Mesothelial cell of epicardium (in vitro differentiated cells): ENCODE results near the gene HSH2D. TPM values are rescaled to one million over a fixed set of nuclear protein-coding genes. Genes with fewer than 3 reads are reported as not detected.
"Not testable (repeated sequence)": the region's sequence is repeated elsewhere in the genome, so short reads cannot be mapped to it uniquely, and the experiment has no call there.

ENCODE experiments used
- DNase-seq, 2 experiments: peaks; one replicate each; pipeline ENCODE4 v3.0.0; 2021; ENCODE audit warnings: low spot score in 2 of 2; ENCODE audit not compliant: unreplicated experiment in 2 of 2
- H3K27ac Mint-ChIP-seq: 2 replicates; pipeline ENCODE4 v1.8.0; 2021; ENCODE audit warnings: mixed read lengths
- H3K27me3 Mint-ChIP-seq: 2 replicates; pipeline ENCODE4 v1.8.0; 2021; ENCODE audit warnings: low read depth, mixed read lengths
- H3K36me3 Mint-ChIP-seq: 2 replicates; pipeline ENCODE4 v1.8.0; 2021; ENCODE audit warnings: mixed read lengths
- H3K4me1 Mint-ChIP-seq: 2 replicates; pipeline ENCODE4 v1.8.0; 2021; ENCODE audit warnings: mixed read lengths
- H3K4me3 Mint-ChIP-seq: 2 replicates; pipeline ENCODE4 v1.8.0; 2021; ENCODE audit warnings: mild to moderate bottlenecking, moderate library complexity, mixed read lengths
- H3K9me3 Mint-ChIP-seq: 2 replicates; pipeline ENCODE4 v1.8.0; 2021; ENCODE audit warnings: mixed read lengths
- total RNA-seq: library from RNA; stranded (reverse); gene quantifications from 3 replicates; pipeline ENCODE4 v1.2.1, GENCODE V29; 2021
- TF ChIP-seq, protein P1 (sequence below): fragments of 200-600 bp; sonication (generic); IDR thresholded peaks from one replicate; pipeline ENCODE4 v1.5.0; 2021; ENCODE audit warnings: antibody characterized with exemption; ENCODE audit not compliant: unreplicated experiment

The HSH2D gene
- total RNA-seq, 1 donor from 2014 or later = 0.38 TPM

DNA sequence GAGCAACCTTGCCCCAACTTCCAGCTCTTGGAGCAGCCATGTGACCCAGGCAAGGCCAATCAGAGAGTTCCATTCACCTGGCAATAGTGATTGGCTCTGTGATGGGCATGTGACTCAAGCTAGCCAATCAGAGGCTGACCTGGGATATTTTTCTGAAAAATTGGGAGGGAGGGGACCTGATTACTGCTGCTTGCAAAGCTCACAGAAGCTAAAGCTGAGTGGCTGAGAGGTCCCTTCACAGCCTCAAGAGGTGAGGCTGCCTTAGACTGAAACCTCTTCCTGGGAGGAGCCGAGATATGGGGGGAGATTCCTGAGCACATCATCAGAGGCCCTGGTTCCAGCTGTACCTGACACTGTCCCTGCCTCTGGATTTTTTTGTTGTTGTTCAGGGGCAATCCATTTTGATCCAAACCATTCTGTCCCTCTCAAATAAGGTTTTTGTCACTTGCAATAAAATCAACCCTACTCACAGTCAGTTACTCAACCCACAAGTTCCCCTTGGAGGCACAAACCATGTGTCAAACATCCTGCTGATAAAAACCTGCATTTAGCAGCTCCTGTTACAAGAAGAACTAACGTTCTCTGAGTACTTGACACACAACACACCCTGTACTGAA lies 25.1 kb downstream of the HSH2D start:
- no peak for DNase-seq
- no peaks in the 10 kb centered on the region for H3K27me3 Mint-ChIP-seq
- TF ChIP-seq, protein P1, sequence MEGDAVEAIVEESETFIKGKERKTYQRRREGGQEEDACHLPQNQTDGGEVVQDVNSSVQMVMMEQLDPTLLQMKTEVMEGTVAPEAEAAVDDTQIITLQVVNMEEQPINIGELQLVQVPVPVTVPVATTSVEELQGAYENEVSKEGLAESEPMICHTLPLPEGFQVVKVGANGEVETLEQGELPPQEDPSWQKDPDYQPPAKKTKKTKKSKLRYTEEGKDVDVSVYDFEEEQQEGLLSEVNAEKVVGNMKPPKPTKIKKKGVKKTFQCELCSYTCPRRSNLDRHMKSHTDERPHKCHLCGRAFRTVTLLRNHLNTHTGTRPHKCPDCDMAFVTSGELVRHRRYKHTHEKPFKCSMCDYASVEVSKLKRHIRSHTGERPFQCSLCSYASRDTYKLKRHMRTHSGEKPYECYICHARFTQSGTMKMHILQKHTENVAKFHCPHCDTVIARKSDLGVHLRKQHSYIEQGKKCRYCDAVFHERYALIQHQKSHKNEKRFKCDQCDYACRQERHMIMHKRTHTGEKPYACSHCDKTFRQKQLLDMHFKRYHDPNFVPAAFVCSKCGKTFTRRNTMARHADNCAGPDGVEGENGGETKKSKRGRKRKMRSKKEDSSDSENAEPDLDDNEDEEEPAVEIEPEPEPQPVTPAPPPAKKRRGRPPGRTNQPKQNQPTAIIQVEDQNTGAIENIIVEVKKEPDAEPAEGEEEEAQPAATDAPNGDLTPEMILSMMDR = no peak
- H3K36me3 Mint-ChIP-seq = no peaks in the 10 kb centered on the region
- H3K4me3 Mint-ChIP-seq = no peak overlapping the region
- peaks cover 5% of the 10 kb centered on the region for H3K4me1 Mint-ChIP-seq
- no peak overlapping the region for H3K27ac Mint-ChIP-seq
- H3K9me3 Mint-ChIP-seq = no peaks in the 10 kb centered on the region

DNA sequence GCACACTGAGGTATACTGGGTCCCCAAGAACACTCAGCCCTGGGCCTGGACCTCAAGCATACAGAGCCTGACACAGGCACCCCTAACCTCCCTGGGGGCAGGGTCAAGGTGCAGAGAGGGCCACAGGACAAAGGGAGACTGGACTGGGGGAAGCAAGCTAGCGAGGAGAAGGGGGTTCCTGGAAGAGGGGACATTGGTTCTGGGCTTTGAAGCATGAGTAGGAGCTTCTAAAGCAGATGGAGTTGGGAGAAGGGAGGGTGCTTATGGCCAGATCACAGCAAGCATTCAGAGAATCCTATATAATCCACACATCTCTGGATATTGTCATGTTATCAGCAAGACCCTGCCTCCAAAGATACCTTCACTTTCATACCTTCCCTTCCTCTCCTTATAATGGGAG lies 26.6 kb downstream of the HSH2D start:
- H3K27me3 Mint-ChIP-seq = no peaks in the 10 kb centered on the region
- H3K9me3 Mint-ChIP-seq = no peaks in the 10 kb centered on the region
- no peak overlapping the region for H3K4me3 Mint-ChIP-seq
- TF ChIP-seq, protein P1 = no peak
- peaks cover 5% of the 10 kb centered on the region for H3K4me1 Mint-ChIP-seq
- no peak overlapping the region for H3K27ac Mint-ChIP-seq
- no peak for DNase-seq
- no peaks in the 10 kb centered on the region for H3K36me3 Mint-ChIP-seq

DNA sequence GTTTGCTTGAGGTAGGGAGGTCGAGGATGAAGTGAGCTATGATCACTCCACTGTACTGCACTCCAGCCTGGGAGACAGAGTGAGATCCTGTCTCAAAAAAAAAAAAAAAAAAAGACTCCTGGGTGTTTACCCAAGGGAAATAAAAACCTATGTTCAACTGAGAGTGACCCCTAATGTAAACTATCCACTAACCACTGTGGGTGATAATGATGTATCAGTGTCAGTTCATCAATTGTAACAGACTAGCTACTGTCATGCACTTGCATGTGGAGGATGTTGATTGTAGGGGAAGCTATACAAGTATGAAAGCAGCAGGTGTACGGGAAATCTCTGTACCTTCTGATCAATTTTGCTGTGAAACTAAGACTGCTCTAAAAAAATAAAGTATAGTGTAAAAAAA lies 32.5 kb downstream of the HSH2D start:
- H3K27ac Mint-ChIP-seq = no peak overlapping the region
- peaks cover 7% of the 10 kb centered on the region for H3K4me1 Mint-ChIP-seq
- H3K27me3 Mint-ChIP-seq = no peaks in the 10 kb centered on the region
- no peak for DNase-seq
- no peaks in the 10 kb centered on the region for H3K9me3 Mint-ChIP-seq
- H3K4me3 Mint-ChIP-seq = no peak overlapping the region
- H3K36me3 Mint-ChIP-seq = no peaks in the 10 kb centered on the region
- TF ChIP-seq, protein P1 = no peak

DNA sequence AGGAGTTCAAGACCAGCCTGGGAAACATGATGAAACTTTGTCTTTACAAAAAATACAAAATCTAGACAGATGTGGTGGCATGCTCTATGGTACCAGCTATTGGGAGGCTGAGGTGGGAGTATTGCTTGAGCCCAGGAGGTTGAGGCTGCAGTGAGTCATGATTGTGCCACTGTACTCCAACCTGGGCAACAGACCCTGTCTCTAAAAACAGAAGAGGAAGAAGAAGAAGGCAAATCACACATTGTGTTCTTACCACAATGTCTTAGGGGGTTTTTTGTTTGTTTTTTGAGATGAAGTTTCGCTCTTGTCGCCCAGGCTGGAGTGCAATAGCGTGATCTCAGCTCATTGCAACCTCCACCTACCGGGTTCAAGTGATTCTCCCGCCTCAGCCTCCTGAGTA lies 35.4 kb downstream of the HSH2D start:
- H3K4me1 Mint-ChIP-seq, H3K9me3 Mint-ChIP-seq, H3K27ac Mint-ChIP-seq, H3K27me3 Mint-ChIP-seq, DNase-seq, H3K4me3 Mint-ChIP-seq, H3K36me3 Mint-ChIP-seq: not testable (repeated sequence)

DNA sequence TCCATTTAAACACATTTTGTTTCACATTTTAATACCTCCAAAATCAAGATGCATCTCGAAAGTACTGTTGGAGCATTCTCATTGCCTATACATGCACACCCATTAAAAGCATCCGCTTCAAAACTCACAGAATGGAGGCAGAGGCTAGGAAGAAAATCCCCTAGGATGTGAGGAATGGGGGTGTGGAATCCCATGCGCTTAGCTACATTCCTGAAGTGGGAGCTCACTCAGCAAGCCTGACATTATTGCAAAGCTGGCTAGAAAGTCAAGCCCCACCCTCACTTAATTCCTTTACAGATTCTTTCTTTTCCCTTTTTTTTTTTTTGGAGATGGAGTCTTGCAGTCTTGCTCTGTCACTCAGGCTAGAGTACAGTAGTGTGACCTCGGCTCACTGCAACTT lies 37.1 kb downstream of the HSH2D start:
- peaks cover 10% of the 10 kb centered on the region for H3K4me1 Mint-ChIP-seq
- H3K27me3 Mint-ChIP-seq = no peaks in the 10 kb centered on the region
- no peaks in the 10 kb centered on the region for H3K36me3 Mint-ChIP-seq
- TF ChIP-seq, protein P1 = no peak
- no peaks in the 10 kb centered on the region for H3K9me3 Mint-ChIP-seq
- DNase-seq = no peak
- H3K27ac Mint-ChIP-seq = no peak overlapping the region
- no peak overlapping the region for H3K4me3 Mint-ChIP-seq

DNA sequence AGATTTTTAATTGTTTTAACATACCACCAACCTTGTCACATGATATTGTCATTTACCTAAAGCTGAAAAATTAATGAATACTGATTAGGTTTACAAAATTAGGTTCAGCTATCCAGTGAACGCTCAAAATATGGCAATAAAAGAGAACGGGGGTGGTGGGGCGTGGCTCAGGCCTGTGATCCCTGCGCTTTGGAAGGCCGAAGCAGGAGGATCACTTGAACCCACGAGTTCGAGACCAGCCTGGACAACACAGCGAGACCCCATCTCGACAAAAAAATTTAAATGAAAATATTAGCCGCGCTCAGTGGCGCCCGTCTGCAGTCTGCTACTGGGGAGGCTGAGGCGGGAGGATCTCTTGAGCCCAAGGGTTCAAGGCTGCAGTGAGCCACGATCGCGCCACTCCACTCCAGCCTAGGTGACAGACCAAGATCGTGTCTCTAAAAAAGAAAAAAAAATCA lies 41.2 kb downstream of the HSH2D start:
- H3K27me3 Mint-ChIP-seq = no peaks in the 10 kb centered on the region
- DNase-seq = no peak
- peak overlapping the region; percentile 95 for H3K4me3 Mint-ChIP-seq
- H3K36me3 Mint-ChIP-seq = peaks cover 11% of the 10 kb centered on the region
- H3K9me3 Mint-ChIP-seq = no peaks in the 10 kb centered on the region
- peaks cover 22% of the 10 kb centered on the region for H3K4me1 Mint-ChIP-seq
- peak overlapping the region; percentile 96 for H3K27ac Mint-ChIP-seq
- TF ChIP-seq, protein P1 = no peak
